ENCODE measurements around the gene PAQR8. TPM values are rescaled to one million over a fixed set of nuclear protein-coding genes. Genes with fewer than 3 reads are reported as not detected.

The PAQR8 gene
- total RNA-seq, 1 experiment from 2014 or later, result 0.44 TPM

DNA sequence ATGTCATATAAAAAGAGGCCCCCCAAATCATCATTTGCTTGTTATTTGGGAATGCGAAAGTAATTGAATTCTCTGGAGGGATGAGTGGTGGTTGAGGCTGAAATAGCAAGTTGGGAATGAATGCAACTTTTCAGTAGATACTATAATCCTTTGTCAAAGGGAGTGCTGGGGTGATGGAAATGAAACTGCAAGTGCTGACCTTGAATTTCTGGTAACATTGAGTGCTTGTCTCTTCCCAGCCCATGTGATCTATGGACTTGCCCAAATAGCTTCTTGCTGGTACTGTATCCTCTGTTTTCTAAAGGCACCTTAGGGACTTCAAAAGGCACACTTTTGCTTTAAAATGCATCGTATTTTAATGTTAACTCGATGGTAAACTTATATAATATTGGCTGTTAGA lies 14.8 kb downstream of the PAQR8 start:
- ChIA-PET CTCF (no interaction called here), POLR2A (ENCODE audit: unreplicated experiment) (no interaction called here)
- no peaks in the 10 kb centered on the region for H3K4me1 ChIP-seq (ENCODE audit: insufficient read depth, low read length)
- TF ChIP-seq, protein P1, sequence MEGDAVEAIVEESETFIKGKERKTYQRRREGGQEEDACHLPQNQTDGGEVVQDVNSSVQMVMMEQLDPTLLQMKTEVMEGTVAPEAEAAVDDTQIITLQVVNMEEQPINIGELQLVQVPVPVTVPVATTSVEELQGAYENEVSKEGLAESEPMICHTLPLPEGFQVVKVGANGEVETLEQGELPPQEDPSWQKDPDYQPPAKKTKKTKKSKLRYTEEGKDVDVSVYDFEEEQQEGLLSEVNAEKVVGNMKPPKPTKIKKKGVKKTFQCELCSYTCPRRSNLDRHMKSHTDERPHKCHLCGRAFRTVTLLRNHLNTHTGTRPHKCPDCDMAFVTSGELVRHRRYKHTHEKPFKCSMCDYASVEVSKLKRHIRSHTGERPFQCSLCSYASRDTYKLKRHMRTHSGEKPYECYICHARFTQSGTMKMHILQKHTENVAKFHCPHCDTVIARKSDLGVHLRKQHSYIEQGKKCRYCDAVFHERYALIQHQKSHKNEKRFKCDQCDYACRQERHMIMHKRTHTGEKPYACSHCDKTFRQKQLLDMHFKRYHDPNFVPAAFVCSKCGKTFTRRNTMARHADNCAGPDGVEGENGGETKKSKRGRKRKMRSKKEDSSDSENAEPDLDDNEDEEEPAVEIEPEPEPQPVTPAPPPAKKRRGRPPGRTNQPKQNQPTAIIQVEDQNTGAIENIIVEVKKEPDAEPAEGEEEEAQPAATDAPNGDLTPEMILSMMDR (conservative IDR thresholded peaks at IDR 0.05; ENCODE audit: low read depth, low read length), result no peak
- TF ChIP-seq EZH2phosphoT487 (IDR thresholded peaks at IDR 0.05; ENCODE audit: borderline replicate concordance, low read length) (no peak), EZH2 (IDR thresholded peaks at IDR 0.05; ENCODE audit: low read length, unreplicated experiment) (no peak)
- no peak overlapping the region for H3K9ac ChIP-seq (ENCODE audit: low read length)
- no peak overlapping the region for H3K4me2 ChIP-seq (ENCODE audit: low read length)
- intact Hi-C loops (cut with micrococcal nuclease), result no loop called here
- H3F3A ChIP-seq (ENCODE audit: low read length, unreplicated experiment), result no peaks in the 10 kb centered on the region
- no peak for ATAC-seq
- no peaks in the 10 kb centered on the region for H3K9me3 ChIP-seq (ENCODE audit: low read length)
- H4K20me1 ChIP-seq (ENCODE audit: low read length), result no peaks in the 10 kb centered on the region
- H3K27me3 ChIP-seq (ENCODE audit: low read length), result no peaks in the 10 kb centered on the region
- H3K9me2 ChIP-seq (replicated peaks; ENCODE audit: low read length), result no peaks in the 10 kb centered on the region
- no peak overlapping the region for H2AFZ ChIP-seq (ENCODE audit: low read length)
- no peaks in the 10 kb centered on the region for H3K79me2 ChIP-seq (ENCODE audit: low read length)
- BruUV-seq (replicated peaks), result no TSS peak
- no peak overlapping the region for H3K4me3 ChIP-seq (ENCODE audit: low read length)
- no peak for DNase-seq
- H3K27ac ChIP-seq (ENCODE audit: low read length), result no peak overlapping the region
- no peaks in the 10 kb centered on the region for H3K36me3 ChIP-seq (ENCODE audit: low read depth, low read length)

DNA sequence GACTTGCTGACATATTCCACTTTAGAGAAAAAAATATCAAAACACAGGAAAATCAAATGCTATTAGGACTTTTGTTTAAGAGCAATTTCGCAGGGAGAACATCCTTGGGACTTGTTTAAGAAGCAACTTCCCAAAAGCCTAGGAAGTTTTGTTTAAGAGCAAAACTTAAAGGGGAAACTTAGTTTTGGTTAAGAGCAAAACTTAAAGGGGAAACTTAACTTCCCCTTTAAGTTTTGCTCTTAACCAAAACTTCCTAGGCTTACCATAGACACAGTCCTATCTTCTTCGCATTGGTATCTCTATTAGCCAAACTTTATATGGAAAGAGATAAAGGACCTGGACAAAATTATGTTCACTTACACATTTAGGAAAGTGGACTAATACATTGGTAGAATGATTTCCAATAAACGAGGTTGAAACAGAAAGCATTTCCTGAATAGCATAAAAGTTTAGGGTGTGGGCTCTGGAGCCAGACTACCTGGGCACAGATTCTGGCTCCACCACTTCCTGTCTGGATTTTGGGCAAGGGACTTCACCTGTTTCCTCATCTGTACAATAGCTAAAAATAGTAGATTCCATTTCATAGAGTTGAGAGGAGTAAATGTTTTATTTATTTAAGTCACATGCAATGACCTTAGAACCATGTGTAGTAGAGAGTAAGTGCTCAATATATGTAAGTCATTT lies 15.7 kb downstream of the PAQR8 start:
- Histone ChIP-seq H3K4me3 (ENCODE audit: low read length) (no peak overlapping the region), H3K27ac (ENCODE audit: low read length) (no peak overlapping the region), H3K9me3 (ENCODE audit: low read length) (no peaks in the 10 kb centered on the region), H3K36me3 (ENCODE audit: low read depth, low read length) (no peaks in the 10 kb centered on the region), H3K9ac (ENCODE audit: low read length) (no peak overlapping the region), H3K4me2 (ENCODE audit: low read length) (no peak overlapping the region), H3K27me3 (ENCODE audit: low read length) (no peaks in the 10 kb centered on the region), H4K20me1 (ENCODE audit: low read length) (no peaks in the 10 kb centered on the region), H3F3A (ENCODE audit: low read length, unreplicated experiment) (no peaks in the 10 kb centered on the region), H3K4me1 (ENCODE audit: insufficient read depth, low read length) (no peaks in the 10 kb centered on the region), H2AFZ (ENCODE audit: low read length) (no peak overlapping the region), H3K79me2 (ENCODE audit: low read length) (no peaks in the 10 kb centered on the region), H3K9me2 (replicated peaks; ENCODE audit: low read length) (no peaks in the 10 kb centered on the region)
- intact Hi-C loops (cut with micrococcal nuclease), result no loop called here
- TF ChIP-seq EZH2 (IDR thresholded peaks at IDR 0.05; ENCODE audit: low read length, unreplicated experiment), result no peak
- TF ChIP-seq, protein P1 (conservative IDR thresholded peaks at IDR 0.05; ENCODE audit: low read depth, low read length), result no peak
- no peak for TF ChIP-seq EZH2phosphoT487 (IDR thresholded peaks at IDR 0.05; ENCODE audit: borderline replicate concordance, low read length)
- ChIA-PET CTCF (interaction anchor here (0.6 kb wide), 1 partner anchor 68 kb away, joined by 3 read pairs; no protein-coding TSS in a partner anchor), POLR2A (ENCODE audit: unreplicated experiment) (no interaction called here)
- ATAC-seq, result no peak
- BruUV-seq (replicated peaks), result no TSS peak
- no peak for DNase-seq

DNA sequence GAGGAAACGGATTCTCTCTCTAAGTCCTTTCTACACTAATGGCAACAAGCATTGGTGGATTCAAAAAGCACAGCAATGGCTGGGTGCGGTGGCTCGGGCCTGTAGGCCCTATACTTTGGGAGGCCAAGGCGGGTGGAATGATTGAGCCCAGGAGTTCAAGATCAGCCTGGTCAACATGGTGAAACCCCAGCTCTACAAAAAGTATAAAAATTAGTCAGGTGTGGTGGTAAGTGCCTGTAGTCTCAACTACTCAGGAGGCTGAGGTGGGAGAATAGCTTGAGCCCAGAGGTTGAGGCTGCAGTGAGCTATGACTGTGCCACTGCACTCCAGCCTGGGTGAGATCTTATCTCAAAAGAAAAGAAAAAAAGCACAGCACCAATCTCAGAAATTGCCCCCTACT lies 19.3 kb downstream of the PAQR8 start:
- Histone ChIP-seq H3F3A (ENCODE audit: low read length, unreplicated experiment) (no peaks in the 10 kb centered on the region), H2AFZ (ENCODE audit: low read length) (no peak overlapping the region), H4K20me1 (ENCODE audit: low read length) (no peaks in the 10 kb centered on the region), H3K27ac (ENCODE audit: low read length) (no peak overlapping the region), H3K4me3 (ENCODE audit: low read length) (no peak overlapping the region), H3K79me2 (ENCODE audit: low read length) (no peaks in the 10 kb centered on the region), H3K9me3 (ENCODE audit: low read length) (no peaks in the 10 kb centered on the region), H3K4me2 (ENCODE audit: low read length) (no peak overlapping the region), H3K9me2 (replicated peaks; ENCODE audit: low read length) (no peaks in the 10 kb centered on the region), H3K27me3 (ENCODE audit: low read length) (no peaks in the 10 kb centered on the region), H3K9ac (ENCODE audit: low read length) (no peak overlapping the region), H3K4me1 (ENCODE audit: insufficient read depth, low read length) (no peaks in the 10 kb centered on the region), H3K36me3 (ENCODE audit: low read depth, low read length) (no peaks in the 10 kb centered on the region)
- no peak for DNase-seq
- no peak for ATAC-seq
- BruUV-seq (replicated peaks), result no TSS peak
- intact Hi-C loops (cut with micrococcal nuclease), result no loop called here
- CTCF ChIA-PET, result no interaction called here
- POLR2A ChIA-PET (ENCODE audit: unreplicated experiment), result no interaction called here
- TF ChIP-seq EZH2phosphoT487 (IDR thresholded peaks at IDR 0.05; ENCODE audit: borderline replicate concordance, low read length) (no peak), EZH2 (IDR thresholded peaks at IDR 0.05; ENCODE audit: low read length, unreplicated experiment) (no peak)
- TF ChIP-seq, protein P1 (conservative IDR thresholded peaks at IDR 0.05; ENCODE audit: low read depth, low read length), result no peak

Measured in PC-3 (cell line).